Renal cortical epithelial cell (primary cell): Measurements from ENCODE around the gene MCHR2. TPM values are rescaled to one million over a fixed set of nuclear protein-coding genes. Genes with fewer than 3 reads are reported as not detected.
"Not testable (repeated sequence)": the region's sequence is repeated elsewhere in the genome, so short reads cannot be mapped to it uniquely, and the experiment has no call there.

Experiments
- DNase-seq: peaks from one replicate; pipeline ENCODE4 v3.0.0-alpha.2; 2011; ENCODE audit warnings: low read depth
- total RNA-seq: library from RNA; depleted of rRNA; stranded (reverse); fragments of >200 nt; gene quantifications from 2 replicates; pipeline ENCODE4 v1.2.3, GENCODE V29; 2014

The MCHR2 gene
- not detected in 2 replicates for total RNA-seq

- no peak for DNase-seq
Observed at GRCh38 chr6:99993533-99994251, at the start of gene MCHR2. Gene MCHR2, minus strand, starts transcription at chr6:99994223. Its CDS starts 38,076 bp downstream, at chr6:99956147.

GRCh38 chr6:100038546-100038945 lies 44.5 kb upstream of the MCHR2 start:
- DNase-seq, result not testable (repeated sequence)

GRCh38 chr6:100035873-100036653 lies 42.0 kb upstream of the MCHR2 start:
- peak; percentile 52 for DNase-seq

- DNase-seq, result no peak
Observed at GRCh38 chr6:100023798-100024197, 29.8 kb upstream of the MCHR2 start.

GRCh38 chr6:100022847-100023246 lies 28.8 kb upstream of the MCHR2 start:
- DNase-seq, result no peak

GRCh38 chr6:100008857-100009256 lies 14.8 kb upstream of the MCHR2 start:
- DNase-seq, result no peak

- DNase-seq, result peak; percentile 49
Observed at GRCh38 chr6:100001915-100002388, 7.9 kb upstream of the MCHR2 start.

GRCh38 chr6:99997141-99997540 lies 3.1 kb upstream of the MCHR2 start:
- DNase-seq, result no peak

GRCh38 chr6:99995916-99996315 lies 1.9 kb upstream of the MCHR2 start:
- no peak for DNase-seq

GRCh38 chr6:99993146-99993532 lies 884 bp downstream of the MCHR2 start:
- DNase-seq, result no peak

GRCh38 chr6:99991955-99992354 lies 2.1 kb downstream of the MCHR2 start:
- DNase-seq, result no peak

- DNase-seq, result no peak
Observed at GRCh38 chr6:99980741-99981140, 13.3 kb downstream of the MCHR2 start.

- DNase-seq, result no peak
Observed at GRCh38 chr6:99979953-99980352, 14.1 kb downstream of the MCHR2 start.

GRCh38 chr6:99967052-99967451 lies 27.0 kb downstream of the MCHR2 start:
- no peak for DNase-seq

- no peak for DNase-seq
Observed at GRCh38 chr6:99960027-99960426, 34.0 kb downstream of the MCHR2 start.

- DNase-seq, result no peak
Observed at GRCh38 chr6:99951016-99951805, 42.8 kb downstream of the MCHR2 start.

GRCh38 chr6:99946005-99946404 lies 48.0 kb downstream of the MCHR2 start:
- DNase-seq, result no peak

- no peak for DNase-seq
Observed at GRCh38 chr6:99943846-99944245, 50.2 kb downstream of the MCHR2 start.

GRCh38 chr6:99940582-99940981 lies 53.4 kb downstream of the MCHR2 start:
- DNase-seq, result no peak

- no peak for DNase-seq
Observed at GRCh38 chr6:99933129-99933528, 60.9 kb downstream of the MCHR2 start.

- no peak for DNase-seq
Observed at GRCh38 chr6:99912657-99913056, 81.4 kb downstream of the MCHR2 start.
